GM12878 (cell line): Measurements from ENCODE around the gene XPO1. TPM values are rescaled to one million over a fixed set of nuclear protein-coding genes. Genes with fewer than 3 reads are reported as not detected.

Experiments
- ATAC-seq: fragments of 200-7000 bp; cut with Tn5 transposase; 3 replicates; pipeline ENCODE4 v1.9.1; 2020; ENCODE audit warnings: mild to moderate bottlenecking, moderate library complexity
- BruUV-seq: library from RNA; stranded (reverse); fragments of 400-500 nt; replicated peaks from 2 replicates; lab custom pipeline; 2021; lab: Mats Ljungman, UMichigan
- CTCF ChIA-PET: fragments of 300-600 bp; sonication (Branson Sonifier 250); formaldehyde crosslinking; extraction: SDS; loops from one replicate; lab custom pipeline; 2021; ENCODE audit warnings: inconsistent platforms; lab: Yijun Ruan, JAX
- POLR2A ChIA-PET: fragments of 350-600 bp; formaldehyde crosslinking; extraction: SDS; loops from one replicate; lab custom pipeline; 2021; ENCODE audit warnings: inconsistent platforms; lab: Charles Lee
- RAD21 ChIA-PET: fragments of 300-600 bp; sonication (Branson Sonifier 250); formaldehyde crosslinking; loops from one replicate; lab custom pipeline; 2023; ENCODE audit warnings: antibody characterized with exemption; ENCODE audit not compliant: unreplicated experiment; lab: Charles Lee
- SMC1A ChIA-PET: fragments of 300-600 bp; sonication (Branson Sonifier 250); formaldehyde crosslinking; loops from one replicate; lab custom pipeline; 2023; ENCODE audit not compliant: unreplicated experiment, uncharacterized antibody; lab: Charles Lee
- DNase-seq: peaks from one replicate; pipeline ENCODE4 v3.0.0-alpha.2; 2011; ENCODE audit warnings: low read depth, low spot score
- FAIRE-seq: peaks from 3 replicates; lab custom pipeline; 2011; peaks lifted over from hg19 to GRCh38; lab: Jason Lieb, UNC
- H2AFZ ChIP-seq: 2 replicates; pipeline ENCODE4 v1.6.0; 2011; ENCODE audit warnings: low read depth, low read length, control low read depth; ENCODE audit not compliant: control insufficient read depth
- H3K27ac ChIP-seq: 2 replicates; pipeline ENCODE4 v1.5.1; 2011; ENCODE audit warnings: control low read depth; ENCODE audit not compliant: control insufficient read depth, insufficient read depth
- H3K27me3 ChIP-seq, 2 experiments: replicated peaks in 1 of 2; 2 replicates each; pipeline versions ENCODE4 v1.6.0 to v1.6.1; 2011; ENCODE audit warnings: low read length in 1 of 2; ENCODE audit not compliant: control insufficient read depth in 2 of 2, insufficient read depth in 2 of 2
- H3K36me3 ChIP-seq, 2 experiments: 2 replicates each; pipeline ENCODE4 v1.5.1; 2011; ENCODE audit warnings: low read length in 1 of 2; ENCODE audit not compliant: control insufficient read depth in 2 of 2, insufficient read depth in 2 of 2
- H3K4me1 ChIP-seq: 2 replicates; pipeline ENCODE4 v1.6.1; 2011; ENCODE audit warnings: mild to moderate bottlenecking, low read length, moderate library complexity, mixed read lengths; ENCODE audit not compliant: control insufficient read depth, insufficient read depth
- H3K4me2 ChIP-seq: 2 replicates; pipeline ENCODE4 v1.6.0; 2011; ENCODE audit warnings: control low read depth; ENCODE audit not compliant: control insufficient read depth, insufficient read depth
- H3K4me3 ChIP-seq: fragments of 200-600 bp; sonication (generic); 2 replicates; pipeline ENCODE4 v1.5.1; 2016
- H3K79me2 ChIP-seq: 2 replicates; pipeline ENCODE4 v1.6.0; 2011; ENCODE audit warnings: low read length; ENCODE audit not compliant: control insufficient read depth, insufficient read depth
- H3K9ac ChIP-seq: 2 replicates; pipeline ENCODE4 v1.8.0; 2011; ENCODE audit warnings: low read length, control low read depth, mixed read lengths; ENCODE audit not compliant: control insufficient read depth, insufficient read depth
- H3K9me3 ChIP-seq: replicated peaks from 3 replicates; pipeline ENCODE4 v1.5.1; 2011; ENCODE audit warnings: mild to moderate bottlenecking, low read length; ENCODE audit not compliant: control insufficient read depth, insufficient read depth
- H4K20me1 ChIP-seq: 2 replicates; pipeline ENCODE4 v1.6.0; 2011; ENCODE audit not compliant: control insufficient read depth, insufficient read depth
- DPF2 ChIP-seq: fragments of 450-650 bp; IDR thresholded peaks from 2 replicates; pipeline ENCODE4 v1.6.1; 2017; ENCODE audit warnings: mild to moderate bottlenecking
- E2F8 ChIP-seq: fragments of 450-650 bp; IDR thresholded peaks from 2 replicates; pipeline ENCODE4 v1.6.1; 2018; ENCODE audit warnings: mild to moderate bottlenecking, low read depth, moderate library complexity; ENCODE audit not compliant: partially characterized antibody
- ETV6 ChIP-seq, 2 experiments: fragments of 450-650 bp in 1 of 2; IDR thresholded peaks in 1 of 2; conservative IDR thresholded peaks in 1 of 2; 2 replicates each; pipeline ENCODE4 v1.6.1; 2014; ENCODE audit warnings: antibody characterized with exemption in 1 of 2, borderline replicate concordance in 1 of 2, low read depth in 1 of 2, mild to moderate bottlenecking in 1 of 2, moderate library complexity in 1 of 2
- MAX ChIP-seq: IDR thresholded peaks from 2 replicates; pipeline ENCODE4 v1.6.1; 2012; ENCODE audit warnings: low read depth, low read length, improper control_type of control experiment
- NFIC ChIP-seq: IDR thresholded peaks from 2 replicates; pipeline ENCODE4 v1.6.1; 2012; ENCODE audit warnings: low read depth, mild to moderate bottlenecking, inconsistent platforms, low read length, moderate library complexity
- NR2C1 ChIP-seq: fragments of 450-650 bp; IDR thresholded peaks from 2 replicates; pipeline ENCODE4 v1.6.1; 2017; ENCODE audit warnings: antibody characterized with exemption, mild to moderate bottlenecking, moderate library complexity
- POLR2AphosphoS2 ChIP-seq: IDR thresholded peaks from 2 replicates; pipeline ENCODE4 v1.6.1; 2011; ENCODE audit warnings: low read depth, mild to moderate bottlenecking, low read length, improper control_type of control experiment, moderate library complexity
- RB1 ChIP-seq: fragments of 450-650 bp; formaldehyde crosslinking; IDR thresholded peaks from 2 replicates; pipeline ENCODE4 v1.6.1; 2017; ENCODE audit warnings: mild to moderate bottlenecking, borderline replicate concordance
- SP1 ChIP-seq: IDR thresholded peaks from one replicate; pipeline ENCODE4 v1.6.1; 2011; ENCODE audit warnings: low read depth, low read length
- SUPT20H ChIP-seq: IDR thresholded peaks from 2 replicates; pipeline ENCODE4 v1.6.1; 2011; ENCODE audit warnings: low read depth, mild to moderate bottlenecking, low read length, moderate library complexity, borderline replicate concordance; ENCODE audit not compliant: control insufficient read depth
- TCF3 ChIP-seq: IDR thresholded peaks from 2 replicates; pipeline ENCODE4 v1.6.1; 2012; ENCODE audit warnings: low read depth, mild to moderate bottlenecking, low read length, borderline replicate concordance; ENCODE audit not compliant: insufficient read depth
- ZNF207 ChIP-seq: fragments of 450-650 bp; IDR thresholded peaks from 2 replicates; pipeline ENCODE4 v1.6.1; 2014; ENCODE audit warnings: antibody characterized with exemption, mild to moderate bottlenecking, borderline replicate concordance
- ZNF217 ChIP-seq: fragments of 450-650 bp; IDR thresholded peaks from 2 replicates; pipeline ENCODE4 v1.6.1; 2017; ENCODE audit warnings: antibody characterized with exemption, mild to moderate bottlenecking
- ZNF274 ChIP-seq: IDR thresholded peaks from one replicate; pipeline ENCODE4 v1.8.0; 2011; ENCODE audit not compliant: insufficient read length, insufficient read depth
- WGBS: methylation state at CpG from one replicate; pipeline ENCODE4 v1.1.6; 2016; ENCODE audit warnings: low lambda C conversion rate; ENCODE audit not compliant: insufficient replicate concordance, insufficient coverage; ENCODE audit errors: missing lambda C conversion rate; 5-methylcytosine and 5-hydroxymethylcytosine counted together
- in situ Hi-C: fragments of 300-500 bp; cut with MboI; formaldehyde crosslinking; loops from 9 replicates; pipeline ENCODE4 v1.14.3; 2018; ENCODE audit warnings: mixed read lengths
- intact Hi-C: fragments of 100-400 bp; cut with micrococcal nuclease; formaldehyde crosslinking; loops from one replicate; pipeline ENCODE4 v1.14.2; 2022; ENCODE audit not compliant: unreplicated experiment
- polyA plus RNA-seq, 11 experiments: library from polyadenylated mRNA; depleted of rRNA in 4 of 11; unstranded in 6 of 11; stranded (reverse) in 5 of 11; fragments of >200 nt; fragmentation: Nextera tagmentation in 4 of 11; fragmentation: Illumina TruSeq in 1 of 11; extraction: Ambion mirVana in 4 of 11; extraction: Trizol in 1 of 11; gene quantifications; 1 replicate in 1 of 11; 2 replicates in 10 of 11; pipeline versions ENCODE4 v1.2.1 to v1.2.3, GENCODE V29; 2011 to 2016; ENCODE audit warnings: inconsistent platforms in 2 of 11, missing spikeins in 2 of 11, low read depth in 1 of 11
- total RNA-seq, 4 experiments: library from RNA; depleted of rRNA in 3 of 4; stranded (reverse); fragments of >200 nt in 3 of 4; fragmentation: Illumina TruSeq in 1 of 4; extraction: Trizol in 1 of 4; gene quantifications; 2 replicates each; pipeline versions ENCODE4 v1.2.1 to v1.2.3, GENCODE V29; 2013 to 2021
- TF ChIP-seq, protein P1 (sequence below): fragments of 450-650 bp; IDR thresholded peaks from 2 replicates; pipeline ENCODE4 v1.6.1; 2017; ENCODE audit warnings: mild to moderate bottlenecking, low read depth, inconsistent platforms; ENCODE audit not compliant: poor library complexity, severe bottlenecking

XPO1 gene
- total and polyA plus RNA-seq, 10 of the 15 experiments (the other 5 are each of a cell fraction or from before 2014, with no cell fraction given): 57.3 to 216 (median 153) TPM

DNA sequence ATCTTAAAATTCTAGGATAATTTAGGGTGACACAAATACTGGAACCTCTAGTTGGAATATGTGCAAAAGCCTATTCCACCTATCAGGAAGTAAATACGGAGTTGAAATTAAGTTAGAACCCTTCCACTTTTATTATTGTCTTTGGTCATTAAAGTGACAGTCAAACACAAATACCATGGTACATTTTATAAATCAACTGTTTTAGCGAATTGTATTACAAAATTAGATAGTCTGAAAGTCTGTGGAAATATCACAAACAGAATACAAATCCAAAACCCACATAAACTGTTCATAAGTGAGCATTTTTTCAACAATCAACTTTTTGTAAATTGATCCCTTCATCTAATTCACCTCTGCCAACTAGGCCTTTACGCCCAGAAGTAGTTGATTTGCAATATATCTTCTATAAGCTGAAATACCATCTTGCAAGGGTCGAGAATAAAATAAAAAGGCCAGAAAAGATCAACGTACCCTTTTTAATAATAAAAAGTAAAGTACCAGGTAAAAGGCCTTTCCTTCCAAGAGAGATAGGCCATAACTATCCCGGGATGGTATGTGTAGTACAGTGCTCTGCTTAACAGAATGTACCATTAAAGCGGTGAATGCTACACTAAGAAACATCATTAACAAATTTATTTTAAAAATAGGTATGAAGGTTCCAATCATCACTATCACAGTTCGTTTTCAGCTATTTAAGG lies 68.6 kb downstream of the XPO1 start:
- no peak for FAIRE-seq
- TF ChIP-seq ZNF217 (no peak), ZNF207 (no peak), DPF2 (no peak), SUPT20H (no peak), TCF3 (no peak), ETV6 (conservative IDR thresholded peaks at IDR 0.05 in 1 of 2, IDR thresholded peaks at IDR 0.05 in 1 of 2; ENCODE audit: borderline replicate concordance in 1 of 2, low read depth in 1 of 2) (no peak), RB1 (no peak), MAX (no peak), NFIC (no peak), SP1 (no peak), POLR2AphosphoS2 (no peak), NR2C1 (no peak), E2F8 (no peak), ZNF274 (no peak)
- TF ChIP-seq, protein P1, sequence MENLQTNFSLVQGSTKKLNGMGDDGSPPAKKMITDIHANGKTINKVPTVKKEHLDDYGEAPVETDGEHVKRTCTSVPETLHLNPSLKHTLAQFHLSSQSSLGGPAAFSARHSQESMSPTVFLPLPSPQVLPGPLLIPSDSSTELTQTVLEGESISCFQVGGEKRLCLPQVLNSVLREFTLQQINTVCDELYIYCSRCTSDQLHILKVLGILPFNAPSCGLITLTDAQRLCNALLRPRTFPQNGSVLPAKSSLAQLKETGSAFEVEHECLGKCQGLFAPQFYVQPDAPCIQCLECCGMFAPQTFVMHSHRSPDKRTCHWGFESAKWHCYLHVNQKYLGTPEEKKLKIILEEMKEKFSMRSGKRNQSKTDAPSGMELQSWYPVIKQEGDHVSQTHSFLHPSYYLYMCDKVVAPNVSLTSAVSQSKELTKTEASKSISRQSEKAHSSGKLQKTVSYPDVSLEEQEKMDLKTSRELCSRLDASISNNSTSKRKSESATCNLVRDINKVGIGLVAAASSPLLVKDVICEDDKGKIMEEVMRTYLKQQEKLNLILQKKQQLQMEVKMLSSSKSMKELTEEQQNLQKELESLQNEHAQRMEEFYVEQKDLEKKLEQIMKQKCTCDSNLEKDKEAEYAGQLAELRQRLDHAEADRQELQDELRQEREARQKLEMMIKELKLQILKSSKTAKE: no peak
- Histone ChIP-seq H3K9me3 (no peaks in the 10 kb centered on the region), H4K20me1 (no peaks in the 10 kb centered on the region), H3K36me3 (peaks cover 0 to 6% of the 10 kb centered on the region in 2 experiments; a peak in 2 of 4 replicates), H3K4me3 (peak overlapping the region; percentile 92), H3K27me3 (no peaks in the 10 kb centered on the region), H3K79me2 (peaks cover 73% of the 10 kb centered on the region), H3K4me1 (no peaks in the 10 kb centered on the region; the same call in 1 of the 2 replicates), H3K9ac (peak overlapping the region; percentile 93), H3K27ac (peak overlapping the region; percentile 89), H2AFZ (no peak overlapping the region), H3K4me2 (peak overlapping the region; percentile 75)
- intact Hi-C loops (loop anchor here (2.0 kb wide), 1 partner anchor 69 kb away; the partner anchor contains the start of gene XPO1), in situ Hi-C loops (no loop called here)
- SMC1A ChIA-PET: interaction anchor here (1.0 to 7.2 kb wide), 6 partner anchors 19 to 65 kb away, joined by 3 to 74 read pairs (median 6); no protein-coding TSS in a partner anchor
- POLR2A ChIA-PET: interaction anchor here (0.6 to 3.1 kb wide), 6 partner anchors 23 to 221 kb away, joined by 3 to 9 read pairs (median 4); no protein-coding TSS in a partner anchor
- CTCF ChIA-PET: interaction anchor here (1.1 to 6.8 kb wide), 7 partner anchors 26 to 44 kb away, joined by 3 to 44 read pairs (median 3); no protein-coding TSS in a partner anchor
- RAD21 ChIA-PET: interaction anchor here (0.6 to 2.5 kb wide), 6 partner anchors 9 to 242 kb away, joined by 3 to 12 read pairs (median 3); partner anchors contain the start of gene XPO1
- no peak for DNase-seq
- under 1% methylated on average over 8 of the region's 8 CpGs for WGBS
- BruUV-seq: TSS peak; percentile 64
- ATAC-seq: no peak
